CD14-positive monocyte (primary cell): ENCODE data around the gene ATG101. TPM values are rescaled to one million over a fixed set of nuclear protein-coding genes. Genes with fewer than 3 reads are reported as not detected.
"Not testable (repeated sequence)": the region's sequence is repeated elsewhere in the genome, so short reads cannot be mapped to it uniquely, and the experiment has no call there.

ENCODE experiments used
- DNase-seq, 3 donors: peaks; one replicate each; pipeline ENCODE4 v3.0.0-alpha.2; 2011 to 2022
- H2AFZ ChIP-seq: 2 replicates; pipeline ENCODE4 v1.6.0; 2012; ENCODE audit warnings: mild to moderate bottlenecking, low read depth, low read length, inconsistent platforms; ENCODE audit not compliant: insufficient read depth, poor library complexity, severe bottlenecking
- H3K27ac ChIP-seq, 2 donors: 1 replicate in 1 of 2; 2 replicates in 1 of 2; pipeline ENCODE4 v1.5.1; 2012 to 2013; ENCODE audit warnings: low read length in 2 of 2, control low read depth in 1 of 2, inconsistent platforms in 1 of 2, low read depth in 1 of 2, mild to moderate bottlenecking in 1 of 2
- H3K27me3 ChIP-seq, 2 donors: one replicate each; pipeline versions ENCODE4 v1.6.0 to v1.6.1; 2011 to 2013; ENCODE audit warnings: low read length in 2 of 2; ENCODE audit not compliant: control insufficient read depth in 2 of 2, insufficient read depth in 2 of 2
- H3K36me3 ChIP-seq, 2 donors: replicated peaks in 1 of 2; 1 replicate in 1 of 2; 2 replicates in 1 of 2; pipeline versions ENCODE4 v1.5.1 to v1.6.1; 2012 to 2013; ENCODE audit warnings: low read length in 2 of 2, control low read depth in 1 of 2, inconsistent platforms in 1 of 2, mild to moderate bottlenecking in 1 of 2; ENCODE audit not compliant: insufficient read depth in 2 of 2, control insufficient read depth in 1 of 2
- H3K4me1 ChIP-seq, 2 donors: 1 replicate in 1 of 2; 2 replicates in 1 of 2; pipeline versions ENCODE4 v1.5.1 to v1.6.1; 2012 to 2013; ENCODE audit warnings: low read length in 2 of 2, control low read depth in 1 of 2, inconsistent platforms in 1 of 2, mild to moderate bottlenecking in 1 of 2, moderate library complexity in 1 of 2; ENCODE audit not compliant: insufficient read depth in 2 of 2, control insufficient read depth in 1 of 2
- H3K4me2 ChIP-seq: replicated peaks from 2 replicates; pipeline ENCODE3; 2012; ENCODE audit warnings: low read length, moderate library complexity, mild to moderate bottlenecking; ENCODE audit not compliant: poor library complexity, severe bottlenecking; ENCODE audit errors: extremely low read depth
- H3K4me3 ChIP-seq, 3 experiments: fragments of 200-600 bp in 1 of 3; sonication (generic) in 1 of 3; replicated peaks in 1 of 3; 1 replicate in 2 of 3; 2 replicates in 1 of 3; pipeline ENCODE4 v1.5.1; 2011 to 2013; ENCODE audit warnings: low read length in 3 of 3, mild to moderate bottlenecking in 3 of 3, control low read depth in 2 of 3, low read depth in 2 of 3, inconsistent platforms in 1 of 3, moderate library complexity in 1 of 3
- H3K79me2 ChIP-seq: 2 replicates; pipeline ENCODE4 v1.6.0; 2012; ENCODE audit warnings: mild to moderate bottlenecking, control low read depth, inconsistent platforms, low read length, moderate library complexity; ENCODE audit not compliant: insufficient read depth
- H3K9ac ChIP-seq: 2 replicates; pipeline ENCODE4 v1.6.0; 2017; ENCODE audit warnings: low read length, mild to moderate bottlenecking; ENCODE audit not compliant: insufficient read depth, poor library complexity, severe bottlenecking
- H3K9me3 ChIP-seq, 2 donors: replicated peaks in 1 of 2; 1 replicate in 1 of 2; 2 replicates in 1 of 2; pipeline versions ENCODE4 v1.5.1 to v1.6.1; 2012 to 2013; ENCODE audit warnings: low read length in 2 of 2, control low read depth in 1 of 2; ENCODE audit not compliant: control insufficient read depth in 1 of 2, insufficient read depth in 1 of 2
- H4K20me1 ChIP-seq: 2 replicates; pipeline ENCODE4 v1.6.0; 2012; ENCODE audit warnings: mild to moderate bottlenecking, low read length, control low read depth, moderate library complexity; ENCODE audit not compliant: insufficient read depth
- H3K27ac Mint-ChIP-seq, 7 donors: one replicate each; pipeline ENCODE4 v1.8.0; 2020; ENCODE audit warnings: mild to moderate bottlenecking in 7 of 7, mixed read lengths in 7 of 7, moderate library complexity in 6 of 7, inconsistent platforms in 2 of 7
- H3K27me3 Mint-ChIP-seq, 3 donors: one replicate each; pipeline ENCODE4 v1.8.0; 2021 to 2022; ENCODE audit warnings: low read depth in 3 of 3, mild to moderate bottlenecking in 3 of 3, mixed read lengths in 3 of 3, moderate library complexity in 3 of 3, inconsistent platforms in 1 of 3
- H3K36me3 Mint-ChIP-seq, 2 donors: one replicate each; pipeline ENCODE4 v1.8.0; 2020; ENCODE audit warnings: mixed read lengths in 2 of 2, inconsistent platforms in 1 of 2, mild to moderate bottlenecking in 1 of 2
- H3K4me1 Mint-ChIP-seq: one replicate; pipeline ENCODE4 v1.8.0; 2020; ENCODE audit warnings: mild to moderate bottlenecking, mixed read lengths
- H3K4me3 Mint-ChIP-seq, 2 donors: one replicate each; pipeline ENCODE4 v1.8.0; 2020; ENCODE audit warnings: mild to moderate bottlenecking in 2 of 2, mixed read lengths in 2 of 2, moderate library complexity in 1 of 2
- H3K9me3 Mint-ChIP-seq, 7 donors: one replicate each; pipeline ENCODE4 v1.8.0; 2020 to 2022; ENCODE audit warnings: mixed read lengths in 7 of 7, mild to moderate bottlenecking in 6 of 7, moderate library complexity in 6 of 7, inconsistent platforms in 2 of 7
- CTCF ChIP-seq: fragments of 200-600 bp; IDR thresholded peaks from one replicate; pipeline ENCODE4 v1.8.0; 2022; ENCODE audit warnings: antibody characterized with exemption, mild to moderate bottlenecking
- WGBS: methylation state at CpG from one replicate; pipeline ENCODE4 v1.1.5; 2013; ENCODE audit warnings: missing lambda C conversion rate; ENCODE audit not compliant: insufficient coverage; 5-methylcytosine and 5-hydroxymethylcytosine counted together
- intact Hi-C, 2 donors: fragments of 100-400 bp; cut with micrococcal nuclease; formaldehyde crosslinking; loops; one replicate each; pipeline versions ENCODE4 v1.15.0 to v1.15.1; 2023
- polyA plus RNA-seq, 3 donors: library from polyadenylated mRNA; depleted of rRNA in 1 of 3; unstranded in 2 of 3; stranded (reverse) in 1 of 3; fragments of 300-500 nt in 2 of 3; fragments of >200 nt in 1 of 3; fragmentation: Illumina TruSeq in 2 of 3; gene quantifications; 1 replicate in 2 of 3; 2 replicates in 1 of 3; pipeline ENCODE4 v1.2.3, GENCODE V29; 2012 to 2021

The ATG101 gene
- polyA plus RNA-seq, 3 donors: 20.5 to 120 (median 26.4) TPM

- Histone ChIP-seq H3K27ac (no peak overlapping the region), H3K9ac (no peak overlapping the region), H3K4me2 (no peak overlapping the region), H3K36me3 (no peaks in the 10 kb centered on the region), H3K4me3 (no peak overlapping the region), H3K79me2 (no peaks in the 10 kb centered on the region), H3K4me1 (no peaks in the 10 kb centered on the region), H3K27me3 (peaks cover 0 to 9% of the 10 kb centered on the region in 2 donors), H2AFZ (no peak overlapping the region), H3K9me3 (no peaks in the 10 kb centered on the region), H4K20me1 (no peaks in the 10 kb centered on the region)
- Mint-ChIP-seq H3K27me3 (peaks cover 16 to 22% (median 17%) of the 10 kb centered on the region in 3 donors), H3K9me3 (peaks cover 0 to 3% (median 0%) of the 10 kb centered on the region in 7 donors), H3K36me3 (no peaks in the 10 kb centered on the region), H3K4me1 (no peaks in the 10 kb centered on the region), H3K27ac (no peak overlapping the region), H3K4me3 (no peak overlapping the region)
- no peak for DNase-seq
- intact Hi-C loops: no loop called here
- no CpG with 5 or more reads among the region's 15 CpGs for WGBS
- TF ChIP-seq CTCF: no peak
Measured at GRCh38 chr12:52096332-52097044, 26.7 kb downstream of the ATG101 start.

DNA sequence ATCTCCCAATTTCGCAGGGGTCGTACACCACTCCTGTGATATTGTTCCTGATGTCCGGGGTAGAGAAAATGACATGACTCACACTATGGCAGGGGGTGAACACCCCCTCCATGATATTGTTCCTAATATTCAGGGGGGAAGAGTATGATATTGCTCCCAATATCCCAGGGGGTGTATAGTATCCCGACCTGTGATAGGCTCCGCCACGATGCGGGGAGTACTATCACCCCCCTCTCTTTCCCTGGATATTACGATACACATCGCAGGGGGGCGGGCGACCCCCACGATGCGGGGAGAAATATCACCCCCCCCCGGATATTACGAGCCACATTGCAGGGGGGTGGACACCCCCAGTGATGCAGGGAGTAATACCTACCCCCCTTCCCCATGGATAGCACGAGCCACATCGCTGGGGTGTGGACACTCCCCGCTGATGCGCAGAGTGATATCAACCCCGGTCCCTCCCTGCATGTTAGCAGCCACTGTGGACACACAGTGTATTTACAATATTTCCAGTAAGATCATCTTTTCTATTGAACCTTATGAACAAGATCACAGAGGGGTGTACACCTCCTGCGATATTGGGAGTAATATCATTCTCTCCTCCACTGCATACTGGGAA is 27.4 kb downstream of the ATG101 start:
- intact Hi-C loops: no loop called here
- Histone ChIP-seq H2AFZ (no peak overlapping the region), H3K36me3 (no peaks in the 10 kb centered on the region), H3K79me2 (no peaks in the 10 kb centered on the region), H3K4me3 (no peak overlapping the region), H3K27me3 (peaks cover 0 to 6% of the 10 kb centered on the region in 2 donors), H4K20me1 (no peaks in the 10 kb centered on the region), H3K4me2 (no peak overlapping the region), H3K27ac (no peak overlapping the region), H3K9ac (no peak overlapping the region), H3K9me3 (no peaks in the 10 kb centered on the region), H3K4me1 (no peaks in the 10 kb centered on the region)
- Mint-ChIP-seq H3K27me3 (peaks cover 16 to 23% (median 17%) of the 10 kb centered on the region in 3 donors), H3K36me3 (no peaks in the 10 kb centered on the region), H3K4me3 (no peak overlapping the region), H3K27ac (no peak overlapping the region), H3K4me1 (no peaks in the 10 kb centered on the region), H3K9me3 (peaks cover 0 to 3% (median 0%) of the 10 kb centered on the region in 7 donors)
- no peak for DNase-seq
- WGBS: 81% methylated on average over 5 of the region's 21 CpGs
- no peak for TF ChIP-seq CTCF

DNA sequence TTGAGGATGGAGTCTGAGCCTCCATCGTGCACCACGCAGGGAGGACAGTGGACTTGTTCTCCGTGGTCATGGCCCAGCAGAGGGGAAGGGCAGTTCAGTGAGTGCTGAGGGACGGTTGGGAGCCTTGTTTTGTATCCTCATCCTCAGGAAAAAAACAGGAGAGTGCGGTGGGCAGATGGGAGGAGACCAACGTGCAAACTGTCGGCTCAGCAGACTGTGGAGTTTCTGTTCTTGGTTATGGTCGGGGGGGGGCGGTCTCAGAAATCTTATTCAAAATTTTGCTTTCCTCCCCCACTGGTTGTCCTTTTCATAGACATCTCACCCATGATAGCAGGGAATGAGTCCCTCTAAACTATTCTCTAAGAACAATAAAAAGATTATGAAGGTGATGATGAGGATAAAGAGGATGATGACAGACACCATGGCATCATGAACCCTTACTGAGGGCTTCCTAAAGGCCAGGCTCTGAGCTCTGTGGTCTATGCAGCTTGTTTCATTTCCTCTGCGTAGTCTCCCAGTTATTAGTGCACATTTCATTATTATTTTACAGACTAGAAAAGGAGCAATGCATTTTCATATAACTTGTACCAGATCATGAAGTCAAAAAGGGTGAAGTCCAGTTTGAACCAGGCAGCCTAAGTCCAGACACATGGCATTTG is 34.8 kb downstream of the ATG101 start:
- intact Hi-C loops, H3K4me3 ChIP-seq, H3K4me2 ChIP-seq, H3K27me3 ChIP-seq, DNase-seq, H3K36me3 ChIP-seq, H3K36me3 Mint-ChIP-seq, H3K27ac ChIP-seq, H4K20me1 ChIP-seq, H3K9ac ChIP-seq, H3K4me1 ChIP-seq, H3K9me3 ChIP-seq, H3K9me3 Mint-ChIP-seq, H3K79me2 ChIP-seq, H2AFZ ChIP-seq: not testable (repeated sequence)
- Mint-ChIP-seq H3K27me3 (peaks cover 22 to 34% (median 25%) of the 10 kb centered on the region in 3 donors), H3K4me1 (peaks cover 11% of the 10 kb centered on the region), H3K4me3 (peak overlapping the region in 1 of 2 donors; percentile 7), H3K27ac (peak overlapping the region in 3 of 7 donors; percentile 26 to 60 (median 37))
- 60% methylated on average over 4 of the region's 10 CpGs for WGBS
